ENCODE measurements around the gene KRTAP17-1.

DNA sequence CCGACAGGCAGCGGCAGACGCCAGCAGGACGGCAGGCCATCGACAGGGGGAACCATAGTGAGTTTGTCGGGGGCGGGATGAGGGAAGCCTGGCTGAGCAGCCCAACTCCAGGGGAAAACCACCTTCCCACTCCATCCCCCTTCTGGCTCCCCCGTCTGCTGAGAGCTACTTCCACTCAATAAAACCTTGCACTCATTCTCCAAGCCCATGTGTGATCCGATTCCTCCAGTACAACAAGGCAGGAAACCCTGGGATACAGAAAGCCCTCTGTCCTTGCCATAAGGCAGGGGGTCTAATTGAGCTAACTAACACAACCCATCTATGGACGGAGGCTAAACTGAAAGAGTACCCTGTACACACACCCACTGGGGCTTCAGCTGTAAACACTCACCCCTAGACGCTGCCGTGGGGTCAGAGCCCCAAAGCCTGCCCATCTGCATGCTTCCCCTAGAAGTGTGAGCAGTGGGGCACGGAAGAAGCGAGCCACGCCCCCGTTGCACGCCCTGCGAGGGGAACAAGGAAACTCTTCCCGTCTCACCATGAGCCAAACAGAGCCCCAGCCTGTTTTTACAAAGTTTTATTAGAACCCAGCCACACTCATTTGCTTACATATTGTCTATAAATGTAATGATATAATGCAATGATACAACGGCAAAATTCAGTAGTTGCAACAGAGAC is 16.9 kb downstream of the KRTAP17-1 start:
- TF ChIP-seq CTCF (IDR thresholded peaks at IDR 0.05) (no peak), POLR2A (IDR thresholded peaks at IDR 0.05) (no peak)
